Measurements from ENCODE around the gene CAMK2B. TPM values are rescaled to one million over a fixed set of nuclear protein-coding genes. Genes with fewer than 3 reads are reported as not detected.

Gene CAMK2B
- total and polyA plus RNA-seq, 2 of the 13 experiments (the other 11 are each of a cell fraction or from before 2014, with no cell fraction given) = 0.27 to 0.48 TPM

- H3K4me2 ChIP-seq (ENCODE audit: low read depth, low read length) = no peak overlapping the region
- FAIRE-seq (no peak), ATAC-seq (no peak), DNase-seq (ENCODE audit: low spot score) (no peak)
- intact Hi-C loops (cut with micrococcal nuclease; ENCODE audit: unreplicated experiment) = no loop called here
- TF ChIP-seq, protein P1, sequence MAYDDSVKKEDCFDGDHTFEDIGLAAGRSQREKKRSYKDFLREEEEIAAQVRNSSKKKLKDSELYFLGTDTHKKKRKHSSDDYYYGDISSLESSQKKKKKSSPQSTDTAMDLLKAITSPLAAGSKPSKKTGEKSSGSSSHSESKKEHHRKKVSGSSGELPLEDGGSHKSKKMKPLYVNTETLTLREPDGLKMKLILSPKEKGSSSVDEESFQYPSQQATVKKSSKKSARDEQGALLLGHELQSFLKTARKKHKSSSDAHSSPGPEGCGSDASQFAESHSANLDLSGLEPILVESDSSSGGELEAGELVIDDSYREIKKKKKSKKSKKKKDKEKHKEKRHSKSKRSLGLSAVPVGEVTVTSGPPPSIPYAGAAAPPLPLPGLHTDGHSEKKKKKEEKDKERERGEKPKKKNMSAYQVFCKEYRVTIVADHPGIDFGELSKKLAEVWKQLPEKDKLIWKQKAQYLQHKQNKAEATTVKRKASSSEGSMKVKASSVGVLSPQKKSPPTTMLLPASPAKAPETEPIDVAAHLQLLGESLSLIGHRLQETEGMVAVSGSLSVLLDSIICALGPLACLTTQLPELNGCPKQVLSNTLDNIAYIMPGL (CRISPR knock-in tag; IDR thresholded peaks at IDR 0.05; ENCODE audit: borderline replicate concordance in 1 of 2, low read depth in 1 of 2) = no peak
- TF ChIP-seq MXD4 (CRISPR knock-in tag; IDR thresholded peaks at IDR 0.05) = no peak
- no peak for TF ChIP-seq TBX2 (CRISPR knock-in tag; IDR thresholded peaks at IDR 0.05; ENCODE audit: borderline replicate concordance)
- no peaks in the 10 kb centered on the region for H3K79me2 ChIP-seq (ENCODE audit: insufficient read depth, low read length)
- no peaks in the 10 kb centered on the region for H3K36me3 ChIP-seq (replicated peaks in 1 of 2; ENCODE audit: control insufficient read depth in 1 of 2, insufficient read depth in 2 of 2, low read length in 2 of 2)
- no peak overlapping the region for H3K4me3 ChIP-seq (replicated peaks in 1 of 3; ENCODE audit: insufficient read depth in 1 of 3, low read depth in 2 of 3, low read length in 3 of 3)
- H4K20me1 ChIP-seq (ENCODE audit: insufficient read depth, low read length) = no peaks in the 10 kb centered on the region
- H3K9ac ChIP-seq (ENCODE audit: insufficient read depth, low read depth, low read length) = no peak overlapping the region
- WGBS (ENCODE audit: low lambda C conversion rate) = 50% methylated on average over 4 of the region's 5 CpGs
- no peak overlapping the region for H3K27ac ChIP-seq (ENCODE audit: extremely low read length, insufficient read depth, low read length)
- ChIA-PET CTCF (ENCODE audit: low intra/inter-chr PET ratio, low total read pairs) (no interaction called here), POLR2A (no interaction called here)
- no peaks in the 10 kb centered on the region for H3K4me1 ChIP-seq (ENCODE audit: insufficient read depth, low read length)
- H2AFZ ChIP-seq (ENCODE audit: low read length) = no peak overlapping the region
- no TSS peak for BruUV-seq (replicated peaks)
- in situ Hi-C loops (cut with HindIII; ENCODE audit: extremely low pct_ligation_motif_present, low pct_unique_long_range_greater_than_20kb) = no loop called here
- H3K9me3 ChIP-seq (ENCODE audit: low read length) = peaks cover 14% of the 10 kb centered on the region
- H3K27me3 ChIP-seq (ENCODE audit: control insufficient read depth in 1 of 2, insufficient read depth in 2 of 2, low read length in 2 of 2) = peaks cover 0 to 21% of the 10 kb centered on the region in 2 experiments; a peak in 2 of 5 replicates
These were observed 142.6 kb downstream of the CAMK2B start for GRCh38 chr7:44182827-44183226.

GRCh38 chr7:44180631-44181030, 144.8 kb downstream of the CAMK2B start:
- DNase-seq (ENCODE audit: low spot score) (no peak), ATAC-seq (no peak), FAIRE-seq (no peak)
- WGBS (ENCODE audit: low lambda C conversion rate) = 0% methylated on average over 2 of the region's 3 CpGs
- intact Hi-C loops (cut with micrococcal nuclease; ENCODE audit: unreplicated experiment) (no loop called here), in situ Hi-C loops (cut with HindIII; ENCODE audit: extremely low pct_ligation_motif_present, low pct_unique_long_range_greater_than_20kb) (no loop called here)
- POLR2A ChIA-PET = no interaction called here
- CTCF ChIA-PET (ENCODE audit: low intra/inter-chr PET ratio, low total read pairs) = no interaction called here
- no peaks in the 10 kb centered on the region for H4K20me1 ChIP-seq (ENCODE audit: insufficient read depth, low read length)
- H3K36me3 ChIP-seq (replicated peaks in 1 of 2; ENCODE audit: control insufficient read depth in 1 of 2, insufficient read depth in 2 of 2, low read length in 2 of 2) = no peaks in the 10 kb centered on the region
- H3K4me1 ChIP-seq (ENCODE audit: insufficient read depth, low read length) = no peaks in the 10 kb centered on the region
- H2AFZ ChIP-seq (ENCODE audit: low read length) = no peak overlapping the region
- no peaks in the 10 kb centered on the region for H3K79me2 ChIP-seq (ENCODE audit: insufficient read depth, low read length)
- no peak overlapping the region for H3K27ac ChIP-seq (ENCODE audit: extremely low read length, insufficient read depth, low read length)
- H3K9me3 ChIP-seq (ENCODE audit: low read length) = peaks cover 14% of the 10 kb centered on the region
- no peak overlapping the region for H3K4me2 ChIP-seq (ENCODE audit: low read depth, low read length)
- H3K4me3 ChIP-seq (replicated peaks in 1 of 3; ENCODE audit: insufficient read depth in 1 of 3, low read depth in 2 of 3, low read length in 3 of 3) = no peak overlapping the region
- H3K9ac ChIP-seq (ENCODE audit: insufficient read depth, low read depth, low read length) = no peak overlapping the region
- peaks cover 0 to 27% of the 10 kb centered on the region in 2 experiments; a peak in 3 of 5 replicates for H3K27me3 ChIP-seq (ENCODE audit: control insufficient read depth in 1 of 2, insufficient read depth in 2 of 2, low read length in 2 of 2)
- BruUV-seq (replicated peaks) = no TSS peak
- no peak for TF ChIP-seq SMYD3 (CRISPR knock-in tag; IDR thresholded peaks at IDR 0.05)
- no peak for TF ChIP-seq PTBP1 (IDR thresholded peaks at IDR 0.05; ENCODE audit: low read depth, low read length, poor library complexity, severe bottlenecking)
- TF ChIP-seq, protein P2, sequence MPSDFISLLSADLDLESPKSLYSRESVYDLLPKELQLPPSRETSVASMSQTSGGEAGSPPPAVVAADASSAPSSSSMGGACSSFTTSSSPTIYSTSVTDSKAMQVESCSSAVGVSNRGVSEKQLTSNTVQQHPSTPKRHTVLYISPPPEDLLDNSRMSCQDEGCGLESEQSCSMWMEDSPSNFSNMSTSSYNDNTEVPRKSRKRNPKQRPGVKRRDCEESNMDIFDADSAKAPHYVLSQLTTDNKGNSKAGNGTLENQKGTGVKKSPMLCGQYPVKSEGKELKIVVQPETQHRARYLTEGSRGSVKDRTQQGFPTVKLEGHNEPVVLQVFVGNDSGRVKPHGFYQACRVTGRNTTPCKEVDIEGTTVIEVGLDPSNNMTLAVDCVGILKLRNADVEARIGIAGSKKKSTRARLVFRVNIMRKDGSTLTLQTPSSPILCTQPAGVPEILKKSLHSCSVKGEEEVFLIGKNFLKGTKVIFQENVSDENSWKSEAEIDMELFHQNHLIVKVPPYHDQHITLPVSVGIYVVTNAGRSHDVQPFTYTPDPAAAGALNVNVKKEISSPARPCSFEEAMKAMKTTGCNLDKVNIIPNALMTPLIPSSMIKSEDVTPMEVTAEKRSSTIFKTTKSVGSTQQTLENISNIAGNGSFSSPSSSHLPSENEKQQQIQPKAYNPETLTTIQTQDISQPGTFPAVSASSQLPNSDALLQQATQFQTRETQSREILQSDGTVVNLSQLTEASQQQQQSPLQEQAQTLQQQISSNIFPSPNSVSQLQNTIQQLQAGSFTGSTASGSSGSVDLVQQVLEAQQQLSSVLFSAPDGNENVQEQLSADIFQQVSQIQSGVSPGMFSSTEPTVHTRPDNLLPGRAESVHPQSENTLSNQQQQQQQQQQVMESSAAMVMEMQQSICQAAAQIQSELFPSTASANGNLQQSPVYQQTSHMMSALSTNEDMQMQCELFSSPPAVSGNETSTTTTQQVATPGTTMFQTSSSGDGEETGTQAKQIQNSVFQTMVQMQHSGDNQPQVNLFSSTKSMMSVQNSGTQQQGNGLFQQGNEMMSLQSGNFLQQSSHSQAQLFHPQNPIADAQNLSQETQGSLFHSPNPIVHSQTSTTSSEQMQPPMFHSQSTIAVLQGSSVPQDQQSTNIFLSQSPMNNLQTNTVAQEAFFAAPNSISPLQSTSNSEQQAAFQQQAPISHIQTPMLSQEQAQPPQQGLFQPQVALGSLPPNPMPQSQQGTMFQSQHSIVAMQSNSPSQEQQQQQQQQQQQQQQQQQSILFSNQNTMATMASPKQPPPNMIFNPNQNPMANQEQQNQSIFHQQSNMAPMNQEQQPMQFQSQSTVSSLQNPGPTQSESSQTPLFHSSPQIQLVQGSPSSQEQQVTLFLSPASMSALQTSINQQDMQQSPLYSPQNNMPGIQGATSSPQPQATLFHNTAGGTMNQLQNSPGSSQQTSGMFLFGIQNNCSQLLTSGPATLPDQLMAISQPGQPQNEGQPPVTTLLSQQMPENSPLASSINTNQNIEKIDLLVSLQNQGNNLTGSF (CRISPR knock-in tag; IDR thresholded peaks at IDR 0.05) = no peak
- TF ChIP-seq CC2D1A (CRISPR knock-in tag; IDR thresholded peaks at IDR 0.05) = no peak
- TF ChIP-seq, protein P3, sequence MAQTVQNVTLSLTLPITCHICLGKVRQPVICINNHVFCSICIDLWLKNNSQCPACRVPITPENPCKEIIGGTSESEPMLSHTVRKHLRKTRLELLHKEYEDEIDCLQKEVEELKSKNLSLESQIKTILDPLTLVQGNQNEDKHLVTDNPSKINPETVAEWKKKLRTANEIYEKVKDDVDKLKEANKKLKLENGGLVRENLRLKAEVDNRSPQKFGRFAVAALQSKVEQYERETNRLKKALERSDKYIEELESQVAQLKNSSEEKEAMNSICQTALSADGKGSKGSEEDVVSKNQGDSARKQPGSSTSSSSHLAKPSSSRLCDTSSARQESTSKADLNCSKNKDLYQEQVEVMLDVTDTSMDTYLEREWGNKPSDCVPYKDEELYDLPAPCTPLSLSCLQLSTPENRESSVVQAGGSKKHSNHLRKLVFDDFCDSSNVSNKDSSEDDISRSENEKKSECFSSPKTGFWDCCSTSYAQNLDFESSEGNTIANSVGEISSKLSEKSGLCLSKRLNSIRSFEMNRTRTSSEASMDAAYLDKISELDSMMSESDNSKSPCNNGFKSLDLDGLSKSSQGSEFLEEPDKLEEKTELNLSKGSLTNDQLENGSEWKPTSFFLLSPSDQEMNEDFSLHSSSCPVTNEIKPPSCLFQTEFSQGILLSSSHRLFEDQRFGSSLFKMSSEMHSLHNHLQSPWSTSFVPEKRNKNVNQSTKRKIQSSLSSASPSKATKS (CRISPR knock-in tag; IDR thresholded peaks at IDR 0.05) = no peak
- no peak for TF ChIP-seq NAIF1 (CRISPR knock-in tag; IDR thresholded peaks at IDR 0.05; ENCODE audit: borderline replicate concordance)
